HPDE6-E6E7 (cell line): Measurements from ENCODE around the gene CARD10.
"Not testable (repeated sequence)": the region's sequence is repeated elsewhere in the genome, so short reads cannot be mapped to it uniquely, and the experiment has no call there.

Experiments used
- DNase-seq: peaks from one replicate; pipeline ENCODE4 v3.0.0; 2011; ENCODE audit warnings: missing footprints; ENCODE audit errors: extremely low spot score

Gene CARD10

DNA sequence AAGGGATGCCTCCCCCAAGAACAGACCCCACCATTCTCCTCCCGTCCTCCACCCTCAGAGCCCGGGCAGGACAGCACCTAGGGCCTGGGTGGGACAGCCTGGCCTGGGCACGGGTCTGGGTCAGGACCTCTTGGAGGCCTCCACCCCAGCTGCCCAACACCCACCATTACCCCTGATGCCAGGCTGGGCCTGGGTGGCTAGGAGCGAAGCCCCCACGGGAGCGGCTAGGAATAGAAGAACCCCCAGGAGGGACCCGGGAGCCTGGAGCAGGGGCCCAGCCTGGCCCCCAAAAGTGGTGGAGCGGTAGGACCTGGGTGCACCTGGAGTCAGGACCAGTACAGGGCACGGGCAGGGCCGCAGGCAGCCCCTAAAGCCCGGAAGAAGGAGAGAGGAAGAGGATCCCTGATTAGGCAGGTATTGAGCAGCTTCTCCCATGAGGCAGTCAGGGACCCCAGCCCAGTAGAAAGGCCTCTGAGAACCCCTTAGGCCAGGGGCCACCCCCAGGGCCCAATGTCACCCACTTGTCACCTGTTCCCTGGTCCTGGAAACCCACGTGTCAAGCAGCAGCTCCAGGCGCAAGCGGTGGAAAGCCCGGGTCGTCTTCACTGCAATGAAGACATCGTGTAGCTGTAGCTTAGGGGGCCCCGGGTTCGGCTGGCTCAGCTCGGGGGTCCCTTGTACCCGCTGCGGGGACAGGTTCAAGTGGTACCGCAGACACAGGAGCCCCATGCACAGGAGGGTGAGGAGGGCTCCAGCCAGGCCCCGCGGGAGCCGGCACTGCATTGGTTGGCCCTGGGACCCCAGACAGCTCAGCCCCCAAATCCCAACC, 33.6 kb downstream of the CARD10 start:
- no peak for DNase-seq

DNA sequence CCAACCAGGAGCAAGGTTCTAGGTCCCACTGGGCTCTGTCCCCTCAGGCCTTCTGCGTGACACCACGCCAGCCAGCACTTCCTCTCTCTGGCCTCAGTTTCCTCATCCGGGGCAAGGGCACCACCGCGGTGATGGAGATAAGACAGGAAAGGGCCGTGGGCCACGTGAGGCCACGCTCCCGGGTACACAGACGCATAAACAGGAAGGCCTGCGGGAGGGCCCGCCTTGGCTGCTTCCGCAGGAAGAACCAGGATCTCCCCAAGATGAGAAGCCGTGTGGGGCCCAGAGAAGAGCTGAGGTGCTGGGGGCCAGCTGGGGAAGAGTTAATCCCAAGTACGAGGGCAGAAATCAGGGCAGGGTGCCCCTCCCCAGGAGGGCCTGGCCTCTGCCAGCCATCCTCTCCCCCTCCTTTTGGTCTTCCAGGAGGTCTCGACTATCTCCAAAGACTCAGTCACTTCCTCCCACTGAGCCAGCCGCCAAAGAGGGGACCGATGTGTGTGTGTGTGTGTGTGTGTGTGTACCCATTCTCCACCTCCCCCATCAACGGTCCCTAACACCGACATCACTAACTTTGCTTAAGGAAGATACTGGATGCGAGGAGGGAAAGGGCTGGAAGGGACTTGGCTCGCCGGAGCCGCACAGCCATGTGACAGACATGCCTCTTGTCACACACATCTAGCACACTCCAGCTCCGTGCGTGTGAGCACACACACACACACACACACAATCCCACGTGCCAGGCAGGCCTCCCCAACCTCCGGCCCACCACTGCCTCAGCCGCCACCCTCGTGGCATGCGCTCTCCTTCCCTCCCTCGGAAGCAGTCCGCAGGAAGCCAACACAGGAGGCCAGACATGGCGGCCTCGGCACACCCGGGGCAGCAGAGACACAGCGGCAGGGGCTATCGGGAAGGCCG, 34.5 kb downstream of the CARD10 start:
- no peak for DNase-seq

DNA sequence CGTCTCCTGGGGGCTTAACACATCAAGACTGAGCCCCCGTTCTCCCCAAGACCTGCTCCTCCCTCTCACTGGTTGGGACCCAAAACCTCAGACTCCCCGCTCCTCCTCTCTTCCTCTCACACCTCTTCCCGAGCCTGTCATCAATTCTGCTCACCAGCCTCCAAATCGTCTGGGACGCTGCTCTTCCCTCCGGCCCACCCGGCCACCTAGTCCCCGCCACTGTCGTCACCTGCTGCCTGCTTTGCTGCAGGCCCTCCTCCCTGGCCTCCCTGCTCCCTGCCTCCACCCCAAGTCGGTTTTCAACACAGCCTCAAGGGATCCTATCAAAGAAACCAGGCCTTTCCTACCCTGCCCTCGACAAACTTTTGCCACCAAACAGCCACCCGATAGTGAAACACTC, 36.2 kb downstream of the CARD10 start:
- DNase-seq: no peak

DNA sequence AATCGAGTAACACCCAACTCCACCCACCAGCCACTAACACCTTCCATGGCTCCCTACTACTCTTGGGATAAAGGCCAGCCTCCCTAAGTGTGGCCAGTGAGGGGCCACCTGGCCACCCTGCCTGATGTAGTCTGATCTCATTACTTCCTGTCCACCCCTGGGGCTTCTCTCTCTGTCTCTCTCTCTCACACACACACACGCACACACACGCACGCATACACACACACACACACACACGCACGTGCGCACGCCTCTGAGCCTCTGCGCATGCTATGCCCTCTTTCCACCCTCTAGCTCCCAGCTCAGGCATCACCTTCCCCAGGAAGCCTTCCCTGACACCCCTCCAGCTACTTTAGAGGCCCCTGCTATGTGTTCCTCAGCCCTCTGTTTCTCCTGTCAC, 37.0 kb downstream of the CARD10 start:
- no peak for DNase-seq

DNA sequence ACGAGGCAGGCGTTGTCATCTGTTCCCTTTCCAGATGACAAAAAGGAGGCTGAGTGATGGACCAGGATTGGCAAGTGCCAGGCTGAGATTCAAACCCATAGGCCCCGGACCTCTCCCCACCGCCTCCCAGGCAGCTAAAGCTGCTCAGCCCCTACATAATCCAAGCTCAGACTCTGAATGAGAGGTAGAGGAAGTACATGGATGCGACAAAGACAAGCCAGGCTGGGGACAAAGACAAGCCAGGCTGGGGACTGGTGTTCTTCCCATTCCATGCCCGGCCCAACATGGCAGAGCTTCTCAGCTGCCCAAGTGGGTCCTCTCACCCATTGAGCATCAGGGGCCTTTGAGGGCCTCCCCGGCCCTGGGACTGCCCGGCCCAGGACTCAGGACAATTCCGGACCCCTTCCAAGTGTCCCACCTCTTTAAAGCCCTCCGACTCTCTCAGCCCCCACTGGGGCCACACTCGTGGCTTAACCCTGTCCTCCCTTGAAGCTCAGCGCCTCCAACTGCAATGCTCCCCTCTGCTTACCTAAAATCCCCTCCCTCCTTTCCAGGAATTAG, 37.8 kb downstream of the CARD10 start:
- DNase-seq: no peak

DNA sequence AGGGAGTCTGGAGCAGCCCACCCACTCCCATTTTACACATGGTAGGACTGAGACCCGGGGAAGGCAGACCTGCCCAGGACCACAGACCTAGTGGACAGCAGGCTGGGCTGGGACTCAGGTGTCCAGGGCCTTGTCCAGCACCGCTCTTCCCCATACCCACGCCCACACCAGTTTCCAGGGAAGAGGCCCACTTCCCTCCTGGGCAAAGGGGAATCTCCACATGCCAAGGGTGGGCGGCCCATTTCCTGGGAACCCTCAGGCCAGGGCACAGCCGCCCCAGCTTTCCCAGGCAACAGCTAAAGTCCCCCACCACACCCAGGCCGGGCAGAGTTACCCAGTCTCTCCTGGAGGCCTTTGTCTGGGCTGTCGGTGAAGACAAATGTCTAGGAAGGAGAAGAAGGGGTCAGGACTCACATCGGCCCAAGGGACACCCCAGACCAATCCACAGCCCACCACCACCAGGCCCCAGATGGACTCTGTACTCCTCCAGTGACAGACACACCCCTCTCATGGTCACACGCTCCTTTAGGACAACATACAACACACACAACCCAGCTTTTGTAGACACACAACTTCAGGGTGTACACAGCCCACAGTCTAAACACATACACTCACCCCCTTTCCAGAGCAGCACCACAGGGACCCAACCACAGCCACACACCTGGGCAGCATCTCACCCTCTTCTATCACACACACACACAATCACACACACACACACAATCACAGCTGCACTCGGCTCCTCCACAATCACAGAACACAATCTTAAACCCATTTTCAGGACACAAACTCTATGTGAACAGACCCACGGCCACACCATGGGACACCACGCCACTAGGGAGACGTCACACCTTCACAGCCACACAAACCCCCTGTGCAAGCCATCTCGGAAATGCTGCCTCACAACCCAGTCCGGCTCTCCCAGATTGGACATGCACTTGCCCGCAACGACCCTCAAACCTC, 38.5 kb downstream of the CARD10 start:
- DNase-seq: no peak

DNA sequence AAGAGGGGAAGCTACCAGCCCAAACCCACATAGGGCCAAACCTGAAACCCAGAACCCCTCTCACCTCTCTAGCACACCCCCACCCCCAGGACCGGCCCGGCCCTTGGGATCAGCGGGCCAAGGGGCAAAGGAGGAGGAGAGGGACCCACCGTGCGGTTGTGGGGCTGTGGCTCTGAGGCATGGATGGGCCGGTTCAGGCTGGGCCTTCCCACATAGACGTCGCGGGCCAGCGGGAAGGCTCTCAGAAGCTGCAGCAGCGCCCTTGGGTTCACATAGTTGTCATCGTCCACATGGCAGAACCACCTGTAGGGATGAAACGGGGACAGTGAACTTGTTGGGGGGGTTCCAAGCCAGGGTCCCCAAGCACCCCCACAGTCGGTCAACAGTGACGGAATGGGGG, 40.0 kb downstream of the CARD10 start:
- DNase-seq: no peak

DNA sequence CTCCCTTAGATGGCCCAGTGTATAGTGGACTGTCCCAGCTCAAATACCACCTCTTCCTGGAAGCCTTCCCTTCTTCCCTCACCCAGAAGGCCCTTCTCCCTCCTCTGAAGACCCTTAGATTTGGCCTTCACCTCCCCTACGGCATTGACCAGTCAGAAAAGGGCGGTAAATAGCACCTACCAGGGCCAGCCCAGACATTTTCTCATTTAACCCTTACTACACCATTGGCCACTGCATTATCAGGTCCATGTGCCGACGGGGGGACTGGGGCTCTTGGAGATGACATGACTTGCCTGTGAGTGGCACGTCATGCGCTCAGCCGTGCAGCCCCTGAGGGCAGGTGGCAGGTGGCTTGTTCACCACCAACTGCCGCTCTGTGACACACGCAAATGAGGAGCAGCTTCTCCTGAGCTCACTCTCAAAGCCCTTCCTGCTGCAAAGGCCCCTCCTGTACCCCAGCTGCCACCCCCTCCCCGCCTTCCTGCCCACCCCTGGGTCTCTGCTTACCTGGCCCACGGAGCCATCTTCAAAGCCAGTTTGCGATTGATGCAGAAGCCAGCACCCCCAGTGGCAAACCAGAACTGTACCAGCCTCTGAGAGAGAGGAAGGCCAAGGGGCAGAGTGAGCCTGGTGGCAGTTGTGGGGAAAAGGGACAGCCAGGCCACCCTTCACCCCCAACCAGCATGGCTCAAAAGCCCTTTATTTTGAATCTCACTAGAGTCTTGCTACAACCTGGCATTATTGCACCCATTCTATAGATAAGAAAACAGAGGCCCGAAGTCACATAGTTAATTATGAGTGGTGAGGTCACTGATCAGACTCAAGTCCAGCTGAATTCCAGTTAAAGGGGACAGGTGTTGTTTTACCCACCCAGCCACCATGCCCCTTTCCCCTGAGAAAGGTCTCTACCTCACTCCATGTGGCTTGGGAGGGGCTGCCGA, 42.6 kb downstream of the CARD10 start:
- no peak for DNase-seq

DNA sequence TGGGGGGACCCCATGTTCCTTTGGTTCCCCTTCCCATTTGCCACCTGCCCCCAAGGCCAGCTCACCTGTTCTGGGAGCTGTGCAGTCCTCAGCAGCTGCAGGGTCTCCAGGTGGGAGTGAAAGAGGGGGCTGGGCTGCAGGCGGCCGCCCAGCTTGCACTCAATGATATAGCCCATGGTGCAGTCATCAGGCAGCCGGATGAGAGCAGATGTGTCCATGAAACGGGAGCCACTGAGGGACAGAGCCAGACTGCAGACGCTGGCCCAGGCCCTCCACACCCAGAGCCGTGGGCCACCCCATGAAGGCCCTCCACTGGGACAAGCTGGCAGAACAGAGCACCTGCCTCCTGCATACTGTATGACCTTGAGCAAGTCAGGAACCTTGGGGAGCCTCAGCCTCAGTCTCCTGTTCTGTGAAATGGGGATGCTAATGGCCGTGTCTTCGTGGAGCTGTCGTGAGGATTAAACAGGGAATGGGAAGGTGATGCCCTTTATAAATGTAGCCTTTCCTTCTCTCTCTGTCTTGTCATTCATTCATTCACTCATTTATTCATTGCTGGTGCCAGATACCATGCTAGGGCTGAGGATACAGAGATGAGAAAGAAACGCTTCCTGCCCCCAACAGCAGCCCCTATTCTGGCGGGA, 44.6 kb downstream of the CARD10 start:
- DNase-seq: no peak

DNA sequence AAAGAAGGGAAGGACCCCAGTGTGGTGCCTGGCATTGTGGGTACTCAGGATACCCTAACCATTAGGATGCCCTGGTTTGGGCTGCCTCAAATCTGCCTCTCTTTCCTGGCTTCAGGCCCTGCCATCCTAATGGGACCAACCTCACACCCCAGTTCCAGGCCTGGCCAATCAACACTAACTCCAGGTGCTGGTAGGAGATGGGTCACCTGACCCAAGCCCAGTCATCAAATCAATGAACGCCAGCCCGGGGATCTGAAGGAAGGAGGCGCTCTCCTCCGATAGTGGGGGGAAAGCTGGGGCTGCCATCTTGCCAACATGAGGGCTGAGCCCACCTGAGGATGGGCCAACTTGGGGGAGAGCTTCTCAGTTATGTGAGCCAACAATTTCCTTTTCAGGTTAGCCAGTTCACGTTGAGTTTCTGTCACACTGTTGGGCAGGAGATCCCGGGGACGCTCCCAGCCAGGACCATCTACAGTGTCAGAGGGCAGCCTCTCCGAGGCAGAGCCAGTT, 45.7 kb downstream of the CARD10 start:
- DNase-seq: no peak

DNA sequence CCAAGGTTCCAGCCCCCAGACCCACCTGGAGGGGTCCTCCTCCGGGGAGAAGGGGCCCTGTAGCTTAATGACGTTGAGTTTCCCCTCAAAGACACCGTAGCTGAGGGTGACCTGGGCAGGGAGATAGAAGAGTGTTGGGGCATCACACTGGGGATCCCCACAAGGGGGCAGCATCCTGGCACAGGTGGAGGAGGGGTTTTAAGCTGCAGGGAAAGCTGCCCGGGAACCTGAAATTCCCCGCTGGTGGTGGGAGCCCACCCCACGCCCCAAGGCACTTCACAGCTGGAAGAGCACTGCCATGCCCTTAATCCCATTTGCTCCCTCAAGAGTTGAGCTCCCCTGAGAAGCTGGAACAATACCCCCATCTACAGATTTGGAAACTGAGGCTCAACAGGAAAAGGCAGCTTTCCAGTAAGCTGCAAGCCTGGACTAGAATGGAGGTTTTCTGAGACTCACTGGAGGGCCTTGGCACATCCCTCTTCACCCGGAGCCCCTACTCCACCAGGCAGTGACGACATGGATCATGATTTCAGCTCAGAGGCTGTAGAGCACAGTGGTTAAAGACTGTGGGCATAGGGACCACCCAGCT, 46.7 kb downstream of the CARD10 start:
- DNase-seq: peak; percentile 45

DNA sequence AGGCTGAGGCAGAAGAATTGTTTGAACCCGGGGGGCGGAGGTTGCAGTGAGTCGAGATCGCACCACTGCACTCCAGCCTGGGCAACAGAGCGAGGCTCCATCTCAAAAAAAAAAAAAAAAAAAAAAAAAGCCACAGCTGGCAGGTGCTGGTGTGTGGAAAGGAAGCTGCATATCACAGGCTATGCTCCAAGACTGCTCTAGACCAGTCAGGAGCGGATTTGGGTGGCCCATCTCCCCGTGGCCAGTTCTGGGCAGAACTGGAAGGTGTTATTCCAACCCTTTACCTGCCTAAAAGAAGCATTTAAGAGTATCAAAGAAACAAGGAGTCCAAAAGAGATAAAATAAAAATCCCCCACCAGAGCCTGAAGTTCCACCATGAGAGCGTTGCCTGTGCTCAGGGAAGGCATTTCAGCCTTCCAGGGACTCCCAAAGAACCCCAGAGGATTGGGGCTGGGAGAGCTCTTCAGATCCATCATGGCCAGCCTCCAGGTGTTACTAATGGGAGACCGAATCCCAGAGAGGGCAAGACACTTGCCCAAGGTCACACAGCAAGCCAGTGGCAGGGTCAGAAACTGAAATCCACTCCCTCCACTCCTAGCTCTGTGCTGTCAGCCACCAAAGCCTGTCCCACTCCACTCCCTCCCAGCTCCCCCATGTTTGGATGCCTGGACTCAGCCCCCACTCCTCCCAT, 47.3 kb downstream of the CARD10 start:
- DNase-seq: no peak

DNA sequence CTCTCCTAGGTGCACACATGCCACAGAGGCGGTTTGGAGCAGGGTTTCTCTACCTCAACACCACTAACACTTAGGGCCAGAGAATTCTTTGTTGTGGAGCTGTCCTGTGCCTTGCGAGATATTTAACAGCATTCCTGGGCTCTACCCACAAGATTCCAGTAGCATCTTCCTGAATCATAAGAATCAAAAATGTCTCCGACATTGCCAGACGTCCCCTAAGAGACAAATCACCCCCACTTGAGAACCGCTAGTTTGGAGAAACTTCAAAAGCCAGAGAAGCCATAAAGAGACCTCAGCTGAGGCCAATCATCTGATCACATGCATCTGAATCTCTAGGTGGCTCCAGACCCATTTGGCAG, 49.1 kb downstream of the CARD10 start:
- no peak for DNase-seq

DNA sequence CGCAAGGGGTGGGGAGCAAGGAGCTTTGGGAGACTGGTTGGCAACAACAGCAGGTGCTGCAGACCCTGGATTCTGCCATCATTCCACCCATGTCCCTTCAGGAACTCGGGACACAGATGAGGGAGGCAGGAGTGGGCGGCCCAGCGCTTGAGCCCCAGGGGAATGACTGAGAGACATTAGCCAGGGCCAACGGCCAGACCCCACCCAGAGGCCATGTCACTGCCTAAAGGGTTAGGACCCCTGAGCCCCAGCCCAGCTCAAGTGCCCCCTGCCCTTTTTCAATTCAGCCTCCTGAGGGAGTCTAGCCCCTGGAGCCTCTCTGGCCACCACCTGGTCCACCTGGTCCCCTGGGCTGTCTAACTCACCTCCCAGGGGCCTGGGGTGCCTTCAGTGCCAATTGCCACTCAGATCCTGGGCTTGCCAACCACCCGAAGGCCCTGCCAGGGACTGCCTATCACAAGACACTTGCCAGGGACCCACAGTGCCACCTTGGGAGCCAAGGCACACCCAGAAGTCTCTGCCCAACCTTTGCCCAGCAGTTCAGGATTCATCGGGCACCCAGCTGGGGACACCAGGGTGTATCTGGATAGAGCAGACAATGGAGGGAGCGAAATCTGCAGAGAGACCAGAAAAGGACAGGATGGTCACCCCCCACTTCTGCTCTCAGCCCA, 49.7 kb downstream of the CARD10 start:
- DNase-seq: no peak

DNA sequence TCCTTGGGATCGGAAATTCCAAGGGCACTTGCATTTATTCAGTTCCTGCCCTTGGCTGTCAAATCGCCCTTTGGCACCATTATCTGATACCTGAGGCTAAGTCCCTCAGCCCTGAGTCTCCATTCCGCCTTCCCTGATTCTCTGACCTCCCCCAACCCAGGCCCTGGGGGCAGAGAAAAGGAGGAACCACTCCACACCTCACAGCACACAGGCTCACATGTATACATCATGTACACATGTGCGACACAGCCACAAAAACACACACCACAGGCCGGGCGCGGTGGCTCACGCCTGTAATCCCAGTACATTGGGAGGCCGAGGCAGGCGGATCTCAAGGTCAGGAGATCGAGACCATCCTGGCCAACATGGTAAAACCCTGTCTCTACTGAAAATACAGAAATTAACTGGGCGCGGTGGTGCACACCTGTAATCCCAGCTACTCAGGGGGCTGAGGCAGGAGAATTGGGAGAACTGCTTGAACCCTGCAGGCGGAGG, 51.0 kb downstream of the CARD10 start:
- DNase-seq: not testable (repeated sequence)

DNA sequence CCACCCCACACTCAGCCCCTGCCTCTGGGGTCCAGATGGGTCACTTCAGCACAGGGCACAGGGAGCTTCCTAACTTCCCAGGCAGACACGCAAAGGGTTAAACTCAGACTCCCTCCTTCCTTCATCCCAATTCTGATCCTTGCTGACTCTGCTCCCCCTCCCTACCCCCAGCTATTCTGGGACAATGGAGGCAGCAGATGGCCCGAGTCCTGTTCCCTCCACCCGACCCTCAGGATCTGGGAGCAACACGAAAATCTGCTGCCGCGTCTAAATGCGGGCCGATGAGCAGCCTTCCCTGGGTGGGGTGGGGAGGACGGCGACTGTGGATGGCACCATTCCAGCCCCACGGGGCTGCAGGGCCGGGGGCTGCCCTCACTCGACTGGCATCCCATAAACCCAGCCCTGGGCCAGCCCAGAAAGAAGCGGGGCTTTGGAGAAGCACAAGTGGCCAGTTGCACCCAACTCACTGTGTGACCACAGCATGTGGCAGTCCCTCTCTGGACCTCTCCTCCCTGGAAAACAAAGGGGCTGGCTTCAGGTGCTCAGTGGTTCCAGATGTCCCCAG, 51.7 kb downstream of the CARD10 start:
- DNase-seq: no peak

DNA sequence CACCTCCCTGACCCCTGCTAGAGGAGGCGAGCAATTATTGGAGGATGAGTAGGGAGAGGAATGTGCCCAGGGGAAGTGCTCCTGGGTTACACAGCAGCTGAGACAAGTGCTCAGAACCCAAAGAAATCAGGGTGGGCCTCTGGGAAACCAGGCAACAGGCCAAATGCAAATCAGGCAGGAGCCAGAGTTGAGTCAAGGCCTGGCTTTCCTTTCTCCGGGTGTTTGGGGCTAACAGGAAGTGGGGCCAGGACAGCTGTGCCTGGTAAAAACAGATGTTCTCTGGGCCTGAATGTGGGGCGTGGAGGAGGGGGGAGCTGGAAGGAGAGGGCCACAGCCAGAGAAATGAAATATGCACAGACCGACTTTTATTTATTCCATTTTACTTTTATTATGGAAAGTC, 55.0 kb downstream of the CARD10 start:
- DNase-seq: no peak

DNA sequence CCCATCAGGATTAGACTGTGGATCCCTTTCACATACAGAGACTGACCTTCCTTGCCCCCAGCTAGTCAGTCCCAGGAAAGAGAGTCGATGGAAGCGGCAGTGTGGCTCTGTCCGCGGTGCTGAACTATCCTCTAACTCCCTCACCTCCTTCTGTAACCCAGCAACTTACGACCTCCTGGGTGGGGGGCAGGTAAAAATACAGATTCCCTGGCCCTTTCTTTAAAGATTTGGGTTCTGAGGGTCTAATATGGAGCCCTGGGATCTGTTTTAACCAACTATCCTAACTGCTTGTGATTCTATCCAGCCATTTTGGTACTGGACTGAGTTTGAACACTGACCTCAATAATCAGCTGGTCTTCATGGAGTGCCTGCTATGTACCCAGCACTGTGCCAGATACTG, 56.2 kb downstream of the CARD10 start:
- no peak for DNase-seq
